Measurements from ENCODE around the gene GRSF1.

Gene GRSF1

DNA sequence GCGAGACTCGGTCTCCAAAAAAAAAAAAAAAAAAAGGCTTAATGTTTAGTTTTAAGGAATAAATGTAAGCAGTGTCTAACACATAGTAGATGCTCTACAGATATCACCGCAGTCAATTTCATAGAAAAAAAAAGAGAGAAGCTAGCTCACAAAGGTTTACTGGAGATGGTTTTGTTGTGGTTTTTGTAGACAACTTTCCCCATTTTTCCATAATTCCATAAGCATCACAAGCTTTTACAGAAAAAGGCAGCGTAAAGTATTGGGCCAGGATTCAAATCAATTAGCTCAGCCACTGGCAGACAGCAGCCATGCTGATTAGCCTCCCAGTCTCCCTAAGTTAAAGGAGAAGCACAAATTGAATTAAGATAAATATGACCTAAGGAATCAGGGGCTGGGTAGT lies 1.5 kb downstream of the GRSF1 start:
- TF ChIP-seq, protein P1, sequence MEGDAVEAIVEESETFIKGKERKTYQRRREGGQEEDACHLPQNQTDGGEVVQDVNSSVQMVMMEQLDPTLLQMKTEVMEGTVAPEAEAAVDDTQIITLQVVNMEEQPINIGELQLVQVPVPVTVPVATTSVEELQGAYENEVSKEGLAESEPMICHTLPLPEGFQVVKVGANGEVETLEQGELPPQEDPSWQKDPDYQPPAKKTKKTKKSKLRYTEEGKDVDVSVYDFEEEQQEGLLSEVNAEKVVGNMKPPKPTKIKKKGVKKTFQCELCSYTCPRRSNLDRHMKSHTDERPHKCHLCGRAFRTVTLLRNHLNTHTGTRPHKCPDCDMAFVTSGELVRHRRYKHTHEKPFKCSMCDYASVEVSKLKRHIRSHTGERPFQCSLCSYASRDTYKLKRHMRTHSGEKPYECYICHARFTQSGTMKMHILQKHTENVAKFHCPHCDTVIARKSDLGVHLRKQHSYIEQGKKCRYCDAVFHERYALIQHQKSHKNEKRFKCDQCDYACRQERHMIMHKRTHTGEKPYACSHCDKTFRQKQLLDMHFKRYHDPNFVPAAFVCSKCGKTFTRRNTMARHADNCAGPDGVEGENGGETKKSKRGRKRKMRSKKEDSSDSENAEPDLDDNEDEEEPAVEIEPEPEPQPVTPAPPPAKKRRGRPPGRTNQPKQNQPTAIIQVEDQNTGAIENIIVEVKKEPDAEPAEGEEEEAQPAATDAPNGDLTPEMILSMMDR (IDR thresholded peaks at IDR 0.05; ENCODE audit: control insufficient read depth, insufficient read depth, low read depth, low read length, missing control alignments), result no peak
- peak overlapping the region; percentile 68 for H3K4me3 ChIP-seq (ENCODE audit: control insufficient read depth, low read depth, low read length)

DNA sequence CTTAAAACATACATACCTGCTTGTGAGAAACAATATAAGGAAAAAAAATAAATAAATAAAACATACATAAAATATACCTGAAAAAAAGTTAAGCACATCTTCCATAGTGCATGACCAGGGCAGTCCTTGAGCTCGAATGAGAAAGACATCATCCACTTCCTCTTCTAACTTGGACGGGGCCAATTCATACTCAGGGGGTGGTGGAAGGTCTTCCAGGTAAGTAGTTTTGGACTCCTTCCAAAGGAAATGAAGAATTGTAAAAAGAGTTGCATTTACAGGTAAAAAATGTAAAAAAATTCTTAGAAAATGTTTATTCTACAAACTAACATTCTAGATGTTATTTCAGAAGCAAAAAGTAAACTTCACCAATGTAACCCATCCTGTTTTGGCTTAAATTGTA lies 3.6 kb downstream of the GRSF1 start:
- H3K4me3 ChIP-seq (ENCODE audit: control insufficient read depth, low read depth, low read length), result no peak overlapping the region
- no peak for DNase-seq (ENCODE audit: low read depth)
- TF ChIP-seq, protein P1 (IDR thresholded peaks at IDR 0.05; ENCODE audit: control insufficient read depth, insufficient read depth, low read depth, low read length, missing control alignments), result no peak

More for the DNA sequence above, 1.5 kb downstream of the GRSF1 start:
- no peak for DNase-seq (ENCODE audit: low read depth)

DNA sequence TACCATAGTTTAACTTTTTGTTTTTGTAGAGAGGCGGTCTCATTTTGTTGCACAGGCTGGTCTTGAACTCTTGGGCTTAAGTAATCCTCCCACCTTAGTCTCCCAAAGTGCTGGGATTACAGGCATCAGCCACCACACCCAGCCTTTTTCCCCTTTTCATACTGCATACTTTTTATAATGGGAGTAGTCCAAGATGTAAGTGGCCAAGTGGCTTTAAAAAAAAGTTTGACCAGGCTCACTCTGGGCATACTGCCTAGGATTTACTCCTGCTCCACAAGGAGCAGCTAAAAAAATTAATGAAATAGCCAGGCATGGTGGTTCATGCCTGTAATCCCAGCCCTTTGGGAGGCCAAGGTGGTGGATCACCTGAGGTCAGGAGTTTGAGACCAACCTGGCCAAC lies 6.0 kb downstream of the GRSF1 start:
- TF ChIP-seq, protein P1 (IDR thresholded peaks at IDR 0.05; ENCODE audit: control insufficient read depth, insufficient read depth, low read depth, low read length, missing control alignments), result no peak
- no peak overlapping the region for H3K4me3 ChIP-seq (ENCODE audit: control insufficient read depth, low read depth, low read length)
- DNase-seq (ENCODE audit: low read depth), result no peak

DNA sequence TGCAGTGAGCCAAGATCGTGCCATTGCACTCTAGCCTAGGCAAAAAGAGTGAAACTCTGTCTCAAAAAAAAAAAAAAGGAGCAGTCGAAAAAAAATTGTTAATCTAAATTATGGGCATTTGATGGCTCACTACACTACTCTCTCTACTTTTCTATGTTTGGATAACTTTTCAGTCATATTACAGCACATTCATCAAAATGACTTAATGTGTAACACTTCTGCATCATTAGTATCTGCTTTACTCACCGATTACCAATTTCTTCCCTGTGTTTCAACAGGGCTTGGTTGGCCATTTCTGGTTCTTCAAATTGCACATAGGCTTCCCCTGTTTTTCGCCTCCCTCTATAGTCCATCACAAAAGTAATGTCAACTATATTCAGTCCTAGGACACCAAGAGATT lies 8.4 kb downstream of the GRSF1 start:
- TF ChIP-seq, protein P1 (IDR thresholded peaks at IDR 0.05; ENCODE audit: control insufficient read depth, insufficient read depth, low read depth, low read length, missing control alignments), result no peak
- no peak for DNase-seq (ENCODE audit: low read depth)
- H3K4me3 ChIP-seq (ENCODE audit: control insufficient read depth, low read depth, low read length), result no peak overlapping the region

DNA sequence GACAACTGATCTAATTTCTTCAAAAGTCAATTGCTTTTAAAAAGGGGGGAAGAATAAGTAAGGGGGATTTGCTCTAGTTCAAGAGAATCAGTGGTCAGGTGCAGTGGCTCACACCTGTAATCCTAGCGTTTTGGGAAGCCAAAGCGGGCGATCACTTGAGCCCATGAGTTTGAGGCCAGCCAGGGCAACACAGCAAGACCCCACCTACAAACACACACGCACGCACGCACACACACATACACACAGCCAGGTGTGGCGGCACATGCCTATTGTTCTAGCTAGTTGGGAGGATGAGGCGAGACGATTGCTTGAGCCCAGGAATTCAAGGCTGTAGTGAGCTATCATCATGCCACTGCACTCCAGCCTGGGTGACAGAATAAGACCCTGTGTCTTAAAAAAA lies 9.6 kb downstream of the GRSF1 start:
- H3K4me3 ChIP-seq (ENCODE audit: control insufficient read depth, low read depth, low read length), result no peak overlapping the region
- DNase-seq (ENCODE audit: low read depth), result no peak
- TF ChIP-seq, protein P1 (IDR thresholded peaks at IDR 0.05; ENCODE audit: control insufficient read depth, insufficient read depth, low read depth, low read length, missing control alignments), result no peak

DNA sequence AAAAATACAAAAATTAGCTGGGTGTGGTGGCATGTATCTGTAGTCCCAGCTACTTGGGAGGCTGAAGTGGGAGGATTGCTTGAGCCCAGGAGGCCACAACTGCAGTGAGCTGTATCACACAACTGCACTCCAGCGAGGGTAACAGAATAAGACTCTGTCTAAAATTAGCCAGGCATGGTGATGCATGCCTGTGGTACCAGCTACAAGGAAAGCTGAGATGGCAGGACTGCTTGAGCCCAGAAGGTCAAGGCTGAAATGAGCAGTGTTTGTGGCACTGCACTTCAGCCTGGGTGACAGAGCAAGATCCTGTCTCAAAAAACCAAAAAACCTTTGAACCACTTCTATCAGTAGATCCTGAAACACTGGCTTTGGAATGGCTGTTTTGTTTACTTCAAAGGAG lies 10.2 kb downstream of the GRSF1 start:
- no peak for DNase-seq (ENCODE audit: low read depth)
- TF ChIP-seq, protein P1 (IDR thresholded peaks at IDR 0.05; ENCODE audit: control insufficient read depth, insufficient read depth, low read depth, low read length, missing control alignments), result no peak

DNA sequence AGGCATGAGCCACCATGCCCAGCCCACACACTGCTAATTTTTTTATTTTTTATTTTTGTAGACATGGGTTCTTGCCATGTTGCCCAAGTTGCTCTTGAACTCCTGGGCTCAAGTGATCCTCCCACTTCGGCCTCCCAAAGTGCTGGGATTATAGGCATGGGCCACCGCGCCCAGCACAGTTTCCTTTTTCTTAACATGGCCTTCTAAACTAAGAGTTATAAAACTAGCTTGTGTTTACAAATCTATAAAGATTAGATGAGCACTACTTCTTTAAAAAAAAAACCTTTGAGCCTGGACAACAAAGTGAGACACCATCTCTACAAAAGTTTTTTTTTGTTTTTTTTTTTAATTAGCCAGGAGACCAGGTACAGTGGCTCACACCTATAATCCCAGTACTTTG lies 10.7 kb downstream of the GRSF1 start:
- DNase-seq (ENCODE audit: low read depth), result no peak
- TF ChIP-seq, protein P1 (IDR thresholded peaks at IDR 0.05; ENCODE audit: control insufficient read depth, insufficient read depth, low read depth, low read length, missing control alignments), result no peak
- H3K4me3 ChIP-seq (ENCODE audit: control insufficient read depth, low read depth, low read length), result no peak overlapping the region

More for the DNA sequence above, 10.2 kb downstream of the GRSF1 start:
- no peak overlapping the region for H3K4me3 ChIP-seq (ENCODE audit: control insufficient read depth, low read depth, low read length)

Measured in AG09309 (cell line).